Epithelial cell of esophagus (primary cell): ENCODE results near the gene MAPRE2.

Experiments used
- DNase-seq: peaks from one replicate; pipeline ENCODE4 v3.0.0; 2010; ENCODE audit warnings: low read depth
- H3K4me3 ChIP-seq: 2 replicates; pipeline ENCODE4 v1.5.1; 2011; ENCODE audit warnings: mild to moderate bottlenecking, low read length, control low read depth
- CTCF ChIP-seq: IDR thresholded peaks from 2 replicates; pipeline ENCODE4 v1.5.1; 2011; ENCODE audit warnings: low read depth, mild to moderate bottlenecking, low read length, control low read depth, inconsistent platforms; ENCODE audit not compliant: insufficient read depth; ENCODE audit errors: missing control alignments

The MAPRE2 gene

GRCh38 chr18:35110059-35110458, 68.8 kb downstream of the MAPRE2 start:
- no peak for TF ChIP-seq CTCF
- DNase-seq, result no peak
- H3K4me3 ChIP-seq, result no peak overlapping the region

GRCh38 chr18:35110554-35111485, 69.6 kb downstream of the MAPRE2 start:
- no peak overlapping the region for H3K4me3 ChIP-seq
- DNase-seq, result no peak
- TF ChIP-seq CTCF, result no peak

DNA sequence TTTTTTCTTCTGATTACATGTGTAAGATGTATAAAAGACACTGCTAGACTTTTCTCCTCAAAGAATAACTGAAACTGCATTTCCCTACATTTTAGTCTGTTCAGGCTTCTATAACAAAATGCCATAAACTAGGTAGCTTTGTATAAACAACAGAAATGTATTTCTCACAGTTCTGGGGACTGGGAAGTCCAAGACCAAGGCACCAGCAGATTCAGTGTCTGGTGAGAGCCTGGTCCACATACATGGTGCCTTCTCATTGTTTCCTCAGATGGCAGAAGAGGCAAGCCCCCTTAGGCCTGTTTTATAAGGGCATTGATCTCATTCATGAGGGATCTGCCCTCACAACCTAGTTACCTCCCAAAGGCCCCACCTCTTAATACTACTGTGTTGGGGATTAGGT, 71.5 kb downstream of the MAPRE2 start:
- no peak overlapping the region for H3K4me3 ChIP-seq
- no peak for TF ChIP-seq CTCF
- DNase-seq, result no peak

- no peak for TF ChIP-seq CTCF
- no peak for DNase-seq
- H3K4me3 ChIP-seq, result no peak overlapping the region
These were observed 73.1 kb downstream of the MAPRE2 start for GRCh38 chr18:35114305-35114704.

DNA sequence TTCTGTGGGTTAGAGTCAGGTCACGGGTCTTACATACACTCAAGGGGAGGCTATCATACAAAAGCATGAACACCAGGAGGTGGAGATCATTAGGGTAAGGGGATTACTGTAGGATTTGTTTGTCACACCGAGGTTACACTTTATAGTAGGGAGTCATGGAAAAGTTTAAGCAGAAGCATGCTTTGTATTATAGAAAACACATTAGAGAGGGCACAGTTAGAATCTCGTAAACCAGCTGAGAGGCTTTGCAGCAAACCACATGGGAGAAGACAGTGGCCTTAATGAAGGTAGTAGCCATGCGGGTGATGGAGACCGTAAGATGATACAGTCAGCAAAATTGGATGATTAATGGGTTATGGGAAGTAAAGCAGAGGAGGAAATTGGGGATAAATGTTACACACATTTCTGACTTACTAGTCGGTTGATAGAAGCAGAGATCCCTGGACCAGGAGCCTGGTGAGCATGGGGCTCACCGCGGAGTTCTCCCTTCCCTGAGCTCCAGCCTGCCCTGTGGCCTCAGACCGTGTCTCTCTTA, 75.6 kb downstream of the MAPRE2 start:
- TF ChIP-seq CTCF, result no peak
- no peak for DNase-seq
- H3K4me3 ChIP-seq, result no peak overlapping the region

DNA sequence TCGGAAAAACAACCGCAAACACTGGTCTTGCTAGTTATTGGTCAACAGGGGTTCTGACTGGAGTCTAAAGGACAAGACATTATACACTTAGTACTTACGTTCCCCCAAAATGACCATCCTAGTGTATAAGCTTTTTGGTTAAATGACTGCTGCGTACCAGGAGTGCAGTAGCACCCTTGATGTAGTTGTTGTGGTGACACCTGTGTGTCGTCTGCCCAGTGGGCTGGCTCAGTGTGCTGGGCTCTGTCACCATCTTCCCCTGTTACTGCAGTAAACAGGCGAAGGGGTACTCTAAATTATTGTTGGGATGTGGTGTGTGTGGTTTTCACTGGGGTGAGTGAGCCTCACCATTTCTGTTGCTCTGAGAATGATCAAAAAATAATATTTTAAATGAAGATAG, 76.2 kb downstream of the MAPRE2 start:
- H3K4me3 ChIP-seq, result no peak overlapping the region
- DNase-seq, result no peak
- TF ChIP-seq CTCF, result no peak
